Activated CD8-positive, alpha-beta memory T cell treated with anti-CD3 and anti-CD28 coated beads, Interleukin-2, amount 50 U/mL, for 24 hours (primary cell): ENCODE measurements around the gene MASP2.
"Not testable (repeated sequence)": the region's sequence is repeated elsewhere in the genome, so short reads cannot be mapped to it uniquely, and the experiment has no call there.

Source experiments
- DNase-seq: peaks from one replicate; pipeline ENCODE4 v3.0.0-alpha.2; 2020; ENCODE audit errors: extremely low read depth

The MASP2 gene

DNA sequence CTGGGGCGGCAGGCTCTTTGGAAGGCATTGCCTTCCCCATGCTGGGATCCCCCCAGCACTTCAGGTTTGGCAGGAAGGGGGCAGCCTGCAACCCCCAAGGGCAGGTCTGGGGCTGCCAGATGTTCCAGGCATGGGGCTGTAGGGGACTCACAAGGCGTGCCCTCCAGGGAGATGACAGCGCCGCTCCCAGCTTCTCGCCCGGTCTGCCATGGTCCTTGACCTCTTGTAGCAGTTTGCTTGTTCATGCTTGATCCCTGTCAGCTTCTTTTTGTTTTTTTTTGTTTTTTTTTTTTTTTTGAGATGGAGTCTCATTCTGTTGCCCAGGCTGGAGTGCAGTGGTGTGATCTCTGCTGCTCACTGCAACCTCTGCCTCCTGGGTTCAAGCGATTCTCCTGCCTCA is 56.2 kb downstream of the MASP2 start:
- no peak for DNase-seq

DNA sequence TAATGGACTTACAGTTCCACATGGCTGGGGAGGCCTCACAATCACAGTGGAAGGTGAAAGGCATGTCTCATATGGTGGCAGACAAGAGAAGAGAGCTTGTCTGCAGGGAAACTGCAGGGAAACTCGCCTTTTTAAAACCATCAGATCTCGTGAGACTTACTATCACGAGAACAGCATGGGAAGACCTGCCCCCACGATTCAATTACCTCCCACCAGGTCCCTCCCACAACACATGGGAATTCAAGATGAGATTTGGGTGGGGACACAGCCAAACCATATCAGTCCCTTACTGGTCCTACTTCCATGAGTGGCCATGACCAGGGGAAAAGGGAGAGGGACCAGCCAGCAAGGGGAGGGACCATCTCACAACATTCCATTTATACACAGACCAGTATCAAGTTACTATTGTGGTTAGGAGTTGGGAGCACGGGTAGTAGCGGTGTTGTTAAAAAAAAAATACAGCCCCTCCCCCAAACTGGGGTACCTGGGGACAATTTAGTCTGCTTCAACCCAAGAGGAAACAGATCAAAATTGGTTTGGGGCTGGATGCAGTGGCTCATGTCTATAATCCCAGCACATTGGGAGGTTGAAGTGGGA is 57.0 kb downstream of the MASP2 start:
- not testable (repeated sequence) for DNase-seq

DNA sequence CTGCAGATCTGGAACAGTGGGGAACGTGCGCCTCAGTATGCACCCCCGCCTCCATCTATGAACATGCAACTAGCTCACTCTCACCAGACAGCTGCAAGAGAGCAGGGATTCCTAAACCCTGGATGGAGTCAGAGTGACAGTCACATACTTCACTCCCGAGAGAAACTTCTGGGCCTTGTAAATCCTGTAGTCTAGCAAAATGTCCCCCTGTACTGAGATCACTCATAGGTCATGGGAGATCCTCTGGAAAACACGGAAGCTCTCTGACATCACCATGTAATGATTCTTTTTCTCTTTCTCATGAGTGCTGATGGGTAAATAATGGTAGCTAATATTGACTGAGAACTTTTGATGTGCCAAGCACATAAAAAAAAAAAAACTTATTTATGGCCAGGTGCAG is 57.9 kb downstream of the MASP2 start:
- no peak for DNase-seq

- no peak for DNase-seq
Measured at GRCh38 chr1:10987840-10988417, 59.1 kb downstream of the MASP2 start.

GRCh38 chr1:10986525-10986890 is 60.5 kb downstream of the MASP2 start:
- DNase-seq, result no peak

- no peak for DNase-seq
Measured at GRCh38 chr1:10980841-10981727, 66.0 kb downstream of the MASP2 start.

DNA sequence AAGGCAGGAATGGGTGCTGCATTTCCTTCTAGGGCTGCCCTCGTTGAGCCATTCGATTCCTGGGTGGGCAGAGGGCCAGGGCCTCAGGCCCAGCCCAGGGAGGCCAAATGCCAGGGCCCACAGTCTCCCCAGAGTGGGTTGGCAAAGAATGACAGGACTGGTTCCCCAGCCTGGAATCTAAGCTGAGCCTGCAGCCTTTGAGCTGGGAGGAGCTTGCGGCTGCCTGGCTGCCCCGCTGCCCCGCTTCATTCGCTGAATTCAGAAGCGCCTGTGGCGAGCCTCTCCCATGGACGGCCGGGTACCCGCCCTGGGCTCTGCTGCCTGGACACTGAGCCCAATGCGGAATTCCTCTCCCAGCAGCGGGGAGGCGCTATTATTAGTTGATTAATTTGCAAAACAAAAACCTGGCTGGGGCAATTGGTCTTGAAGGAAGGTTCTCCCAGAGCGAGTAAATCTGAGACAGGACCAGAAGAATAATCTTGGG is 66.9 kb downstream of the MASP2 start:
- DNase-seq, result no peak

- DNase-seq, result no peak
Measured at GRCh38 chr1:10979483-10979920, 67.5 kb downstream of the MASP2 start.

DNA sequence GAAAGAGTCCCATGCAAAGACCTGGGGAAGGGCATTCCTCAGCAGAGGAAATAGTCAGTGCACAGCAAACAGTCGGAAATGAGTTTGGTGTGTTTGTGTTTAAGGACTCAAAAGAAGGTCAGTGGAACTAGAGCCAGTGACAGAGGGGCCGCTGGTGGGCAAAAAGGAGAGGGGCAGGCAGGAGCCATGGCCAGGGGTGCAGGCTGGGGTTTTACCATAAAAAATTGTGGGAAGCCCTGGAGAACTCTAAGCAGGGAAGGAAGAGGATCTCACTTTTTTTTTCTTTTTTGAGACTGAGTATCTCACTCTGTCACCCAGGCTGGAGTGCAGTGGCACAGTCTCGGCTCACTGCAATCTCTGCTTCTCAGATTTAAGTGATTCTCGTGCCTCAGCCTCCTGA is 68.3 kb downstream of the MASP2 start:
- no peak for DNase-seq
